OCI-LY1 (cell line): ENCODE measurements around the gene RRAS2.
"Not testable (repeated sequence)": the region's sequence is repeated elsewhere in the genome, so short reads cannot be mapped to it uniquely, and the experiment has no call there.

Experiments used
- H2AFZ ChIP-seq: fragments of 200-600 bp; sonication (generic), shearing (Covaris generic); 2 replicates; pipeline ENCODE4 v1.6.0; 2014; ENCODE audit warnings: antibody characterized with exemption, mild to moderate bottlenecking, low read length
- H3F3A ChIP-seq: fragments of 200-600 bp; sonication (generic), shearing (Covaris generic); 2 replicates; pipeline ENCODE4 v1.6.0; 2014; ENCODE audit warnings: mild to moderate bottlenecking, antibody characterized with exemption, low read length, moderate library complexity; ENCODE audit not compliant: insufficient read depth
- H3K27ac ChIP-seq: fragments of 200-600 bp; sonication (generic); 2 replicates; pipeline ENCODE4 v1.5.1; 2014; ENCODE audit warnings: low read length, mixed run types, mild to moderate bottlenecking, low read depth; ENCODE audit not compliant: poor library complexity, severe bottlenecking
- H3K27me3 ChIP-seq: fragments of 200-600 bp; sonication (generic); 2 replicates; pipeline ENCODE4 v1.6.0; 2014; ENCODE audit warnings: antibody characterized with exemption, mild to moderate bottlenecking, low read length, moderate library complexity; ENCODE audit not compliant: insufficient read depth
- H3K36me3 ChIP-seq: fragments of 200-600 bp; sonication (generic); 2 replicates; pipeline ENCODE4 v1.6.1; 2014; ENCODE audit warnings: mild to moderate bottlenecking, antibody characterized with exemption, low read length, moderate library complexity, mixed read lengths; ENCODE audit not compliant: insufficient read depth
- H3K4me1 ChIP-seq: fragments of 200-600 bp; sonication (generic); 2 replicates; pipeline ENCODE4 v1.5.1; 2014; ENCODE audit warnings: mild to moderate bottlenecking, low read length, moderate library complexity; ENCODE audit not compliant: insufficient read depth, severe bottlenecking
- H3K4me2 ChIP-seq: fragments of 200-600 bp; sonication (generic), shearing (Covaris generic); 2 replicates; pipeline ENCODE4 v1.6.1; 2014; ENCODE audit warnings: low read length
- H3K4me3 ChIP-seq: fragments of 200-600 bp; sonication (generic); 2 replicates; pipeline ENCODE4 v1.5.1; 2014; ENCODE audit warnings: low read length, low read depth, mild to moderate bottlenecking, mixed read lengths; ENCODE audit not compliant: poor library complexity, severe bottlenecking
- H3K79me2 ChIP-seq: fragments of 200-600 bp; shearing (Covaris generic); 2 replicates; pipeline ENCODE4 v1.6.1; 2016; ENCODE audit warnings: mixed run types, low read length, mixed read lengths; ENCODE audit not compliant: insufficient read depth
- H3K9ac ChIP-seq: fragments of 200-600 bp; sonication (generic), shearing (Covaris generic); 2 replicates; pipeline ENCODE4 v1.6.1; 2014; ENCODE audit warnings: mild to moderate bottlenecking, low read length, mixed read lengths
- H3K9me2 ChIP-seq: fragments of 200-600 bp; sonication (generic), shearing (Covaris generic); 2 replicates; pipeline ENCODE4 v1.6.1; 2014; ENCODE audit warnings: low read depth, mild to moderate bottlenecking, low read length, mixed read lengths
- H3K9me3 ChIP-seq: fragments of 200-600 bp; shearing (Covaris generic); 2 replicates; pipeline ENCODE4 v1.6.1; 2014; ENCODE audit warnings: low read length, mixed read lengths
- H4K20me1 ChIP-seq: fragments of 200-600 bp; sonication (generic), shearing (Covaris generic); 2 replicates; pipeline ENCODE4 v1.6.0; 2016; ENCODE audit warnings: mild to moderate bottlenecking, low read length; ENCODE audit not compliant: insufficient read depth
- EZH2 ChIP-seq: fragments of 200-600 bp; sonication (generic), shearing (Covaris generic); IDR thresholded peaks from 2 replicates; pipeline ENCODE4 v1.8.0; 2017; ENCODE audit warnings: borderline replicate concordance, mixed run types, mild to moderate bottlenecking, antibody characterized with exemption, low read length, moderate library complexity, mixed read lengths
- TF ChIP-seq, protein P1 (sequence below): fragments of 200-600 bp; sonication (generic), shearing (Covaris generic); IDR thresholded peaks from 2 replicates; pipeline ENCODE4 v1.5.1; 2017; ENCODE audit warnings: mild to moderate bottlenecking, antibody characterized with exemption, low read length, moderate library complexity, mixed read lengths

The RRAS2 gene

DNA sequence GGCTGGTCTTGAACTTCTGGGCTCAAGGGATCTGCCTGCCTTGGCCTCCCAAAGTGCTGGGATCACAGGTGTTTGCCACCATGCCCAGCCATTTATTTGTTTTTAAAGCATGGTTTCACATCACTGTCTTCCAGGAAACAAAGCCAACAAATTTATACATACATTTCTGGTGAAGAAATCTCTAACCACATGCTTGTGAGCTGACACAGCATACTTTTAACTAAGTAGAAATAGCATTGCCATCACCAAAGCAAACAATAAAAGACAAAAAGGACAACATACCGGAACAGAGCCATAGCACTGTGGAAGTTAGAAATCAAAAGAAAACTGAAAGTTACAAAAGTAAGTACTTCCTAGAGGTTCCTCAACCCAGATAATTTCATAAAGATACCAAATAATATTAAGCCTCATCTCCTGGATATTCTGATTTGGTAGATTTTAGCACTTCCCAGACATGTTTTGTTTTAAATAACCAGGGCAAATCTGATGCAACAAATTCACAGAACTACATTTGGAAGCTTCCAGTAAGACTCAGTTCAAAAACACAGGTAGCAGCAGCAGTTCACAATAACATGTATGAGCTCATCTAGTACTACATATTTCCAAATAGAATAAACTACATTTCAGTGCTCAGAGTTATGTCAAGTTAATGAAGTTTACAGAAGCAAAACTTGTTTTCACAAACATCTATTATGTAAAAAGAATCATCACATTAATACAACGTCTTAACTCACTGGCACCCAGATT is 70.6 kb downstream of the RRAS2 start:
- Histone ChIP-seq H4K20me1 (no peaks in the 10 kb centered on the region), H3K27ac (no peak overlapping the region), H2AFZ (no peak overlapping the region), H3K4me3 (no peak overlapping the region), H3K27me3 (no peaks in the 10 kb centered on the region), H3K9me3 (no peaks in the 10 kb centered on the region), H3K9me2 (no peaks in the 10 kb centered on the region), H3K4me2 (no peak overlapping the region), H3K36me3 (no peaks in the 10 kb centered on the region), H3K4me1 (no peaks in the 10 kb centered on the region), H3K79me2 (no peaks in the 10 kb centered on the region), H3F3A (no peaks in the 10 kb centered on the region), H3K9ac (no peak overlapping the region)
- no peak for TF ChIP-seq EZH2
- TF ChIP-seq, protein P1, sequence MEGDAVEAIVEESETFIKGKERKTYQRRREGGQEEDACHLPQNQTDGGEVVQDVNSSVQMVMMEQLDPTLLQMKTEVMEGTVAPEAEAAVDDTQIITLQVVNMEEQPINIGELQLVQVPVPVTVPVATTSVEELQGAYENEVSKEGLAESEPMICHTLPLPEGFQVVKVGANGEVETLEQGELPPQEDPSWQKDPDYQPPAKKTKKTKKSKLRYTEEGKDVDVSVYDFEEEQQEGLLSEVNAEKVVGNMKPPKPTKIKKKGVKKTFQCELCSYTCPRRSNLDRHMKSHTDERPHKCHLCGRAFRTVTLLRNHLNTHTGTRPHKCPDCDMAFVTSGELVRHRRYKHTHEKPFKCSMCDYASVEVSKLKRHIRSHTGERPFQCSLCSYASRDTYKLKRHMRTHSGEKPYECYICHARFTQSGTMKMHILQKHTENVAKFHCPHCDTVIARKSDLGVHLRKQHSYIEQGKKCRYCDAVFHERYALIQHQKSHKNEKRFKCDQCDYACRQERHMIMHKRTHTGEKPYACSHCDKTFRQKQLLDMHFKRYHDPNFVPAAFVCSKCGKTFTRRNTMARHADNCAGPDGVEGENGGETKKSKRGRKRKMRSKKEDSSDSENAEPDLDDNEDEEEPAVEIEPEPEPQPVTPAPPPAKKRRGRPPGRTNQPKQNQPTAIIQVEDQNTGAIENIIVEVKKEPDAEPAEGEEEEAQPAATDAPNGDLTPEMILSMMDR, result no peak

DNA sequence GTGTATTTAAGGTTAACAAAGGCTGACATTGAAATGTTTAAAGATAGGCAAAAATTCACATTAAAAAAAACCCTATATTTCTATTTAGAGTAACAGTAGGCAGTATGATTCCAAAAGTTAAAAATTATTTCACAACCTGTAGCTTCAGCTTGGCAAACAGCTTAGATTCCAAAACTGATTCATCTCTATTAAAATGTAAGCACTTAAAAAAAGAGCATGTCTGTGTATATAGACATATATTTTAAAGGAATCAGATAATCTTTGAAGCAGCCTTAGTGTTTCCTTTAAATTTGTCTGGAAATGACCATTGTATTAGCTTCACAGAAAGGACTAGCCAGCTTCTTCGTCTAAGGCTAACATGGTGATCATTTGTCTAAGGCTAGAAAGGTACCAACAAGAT is 80.1 kb downstream of the RRAS2 start:
- not testable (repeated sequence) for H3K4me1 ChIP-seq, H3K79me2 ChIP-seq, H3K36me3 ChIP-seq, H3K4me2 ChIP-seq, H3K9me2 ChIP-seq, H3K27ac ChIP-seq, H3K27me3 ChIP-seq, H4K20me1 ChIP-seq, H3F3A ChIP-seq, H3K9me3 ChIP-seq, H3K4me3 ChIP-seq, H3K9ac ChIP-seq, H2AFZ ChIP-seq

DNA sequence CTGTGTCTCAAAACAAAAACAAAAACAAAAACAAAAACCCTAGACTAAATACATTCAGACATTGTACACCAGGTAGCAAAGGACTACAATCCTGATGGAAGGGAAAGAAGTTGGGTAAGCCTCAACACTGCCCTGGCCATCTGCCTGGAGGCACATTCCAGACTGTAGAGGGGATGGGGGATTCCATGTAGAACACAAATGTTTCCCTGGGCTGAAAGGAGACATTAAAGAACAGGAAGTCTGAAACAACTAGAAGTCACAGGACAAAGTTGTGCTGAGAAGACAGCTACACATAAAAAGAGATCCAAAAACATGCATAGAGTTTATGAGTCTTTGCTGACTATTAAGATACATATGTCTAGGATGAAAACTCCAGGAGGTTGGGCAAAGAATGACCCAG is 83.9 kb downstream of the RRAS2 start:
- TF ChIP-seq, protein P1, result no peak
- TF ChIP-seq EZH2, result no peak
- Histone ChIP-seq H3K36me3 (no peaks in the 10 kb centered on the region), H3K4me3 (no peak overlapping the region), H3K4me2 (no peak overlapping the region), H4K20me1 (no peaks in the 10 kb centered on the region), H3K9me2 (no peaks in the 10 kb centered on the region), H3K9ac (no peak overlapping the region), H3K4me1 (no peaks in the 10 kb centered on the region), H3K27ac (no peak overlapping the region), H3K79me2 (no peaks in the 10 kb centered on the region), H3K27me3 (no peaks in the 10 kb centered on the region), H2AFZ (no peak overlapping the region), H3K9me3 (no peaks in the 10 kb centered on the region), H3F3A (no peaks in the 10 kb centered on the region)

DNA sequence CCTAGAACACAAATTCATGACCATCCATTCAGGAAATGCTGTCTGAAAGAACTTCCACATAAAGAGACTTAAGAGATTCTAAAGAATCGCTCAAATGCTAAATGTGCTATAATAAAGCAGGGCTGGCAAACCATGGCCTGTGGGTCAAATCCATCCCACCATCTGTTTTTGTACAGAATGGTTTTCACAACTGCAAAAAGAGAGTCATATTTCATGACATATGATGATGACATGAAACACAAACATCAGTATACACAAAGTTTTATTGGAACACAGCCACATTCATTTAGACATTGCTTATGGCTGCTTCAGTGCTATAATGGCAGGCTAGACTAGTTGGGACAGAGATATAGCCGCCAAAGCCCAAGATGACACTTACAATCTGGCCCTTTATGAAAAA is 85.1 kb downstream of the RRAS2 start:
- Histone ChIP-seq H3K9me3 (no peaks in the 10 kb centered on the region), H3K9ac (no peak overlapping the region), H3K79me2 (no peaks in the 10 kb centered on the region), H3K9me2 (no peaks in the 10 kb centered on the region), H3K4me2 (no peak overlapping the region), H4K20me1 (no peaks in the 10 kb centered on the region), H3K4me1 (no peaks in the 10 kb centered on the region), H3K4me3 (no peak overlapping the region), H3K27ac (no peak overlapping the region), H2AFZ (no peak overlapping the region), H3F3A (no peaks in the 10 kb centered on the region), H3K36me3 (no peaks in the 10 kb centered on the region), H3K27me3 (no peaks in the 10 kb centered on the region)
- TF ChIP-seq, protein P1, result no peak
- no peak for TF ChIP-seq EZH2
